Activated T-cell treated with anti-CD3 and anti-CD28 coated beads, Interleukin-2, amount 50 U/mL, for 48 hours (primary cell): ENCODE measurements around the gene TRIM72.
"Not testable (repeated sequence)": the region's sequence is repeated elsewhere in the genome, so short reads cannot be mapped to it uniquely, and the experiment has no call there.

Experiments used
- DNase-seq, 2 experiments: peaks; one replicate each; pipeline ENCODE4 v3.0.0-alpha.2; 2020

The TRIM72 gene

DNA sequence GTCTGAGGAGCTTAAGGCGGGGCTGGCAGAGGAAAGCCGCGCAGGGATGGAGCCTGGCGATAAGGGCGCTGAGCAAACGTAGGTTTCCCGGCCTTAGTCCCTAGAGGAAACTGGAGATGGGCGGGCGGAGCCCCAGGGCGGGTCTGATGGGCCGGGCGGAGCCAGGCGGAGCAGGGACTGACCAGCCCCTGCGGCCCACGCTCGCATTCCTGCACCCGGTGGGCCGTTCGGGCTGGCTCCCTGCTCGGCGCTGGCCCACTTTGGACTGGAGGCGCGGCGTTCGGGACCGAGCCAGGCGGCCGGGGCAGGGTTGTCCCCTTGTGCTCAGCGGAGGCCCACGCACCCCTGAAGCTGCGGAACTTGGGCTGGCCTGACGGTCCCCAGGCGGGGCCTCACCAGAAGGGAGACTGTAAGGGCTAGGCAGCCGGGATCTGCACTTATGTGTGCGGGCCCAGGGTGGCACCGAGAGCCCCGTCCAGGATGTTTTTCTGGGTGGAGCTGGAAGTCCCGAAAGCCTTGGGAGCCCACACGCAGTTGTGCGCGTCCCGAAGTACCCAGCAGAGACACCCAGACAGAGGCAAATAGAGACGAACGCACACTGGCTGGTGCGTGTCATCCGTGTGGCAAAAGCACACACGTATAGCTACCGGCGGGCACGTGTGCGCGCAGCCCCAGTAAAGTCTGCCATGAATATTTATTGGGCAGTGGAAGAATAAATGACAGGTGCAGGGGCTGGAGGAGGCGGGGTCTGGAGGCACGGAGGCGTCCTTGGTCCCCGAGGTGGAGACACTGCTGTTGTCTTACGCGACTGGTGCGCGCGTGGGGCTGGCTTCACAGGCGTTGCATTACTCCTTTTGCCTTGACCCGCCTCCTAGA is 1.6 kb downstream of the TRIM72 start:
- peak in 1 of 2 experiments; percentile 37 for DNase-seq

DNA sequence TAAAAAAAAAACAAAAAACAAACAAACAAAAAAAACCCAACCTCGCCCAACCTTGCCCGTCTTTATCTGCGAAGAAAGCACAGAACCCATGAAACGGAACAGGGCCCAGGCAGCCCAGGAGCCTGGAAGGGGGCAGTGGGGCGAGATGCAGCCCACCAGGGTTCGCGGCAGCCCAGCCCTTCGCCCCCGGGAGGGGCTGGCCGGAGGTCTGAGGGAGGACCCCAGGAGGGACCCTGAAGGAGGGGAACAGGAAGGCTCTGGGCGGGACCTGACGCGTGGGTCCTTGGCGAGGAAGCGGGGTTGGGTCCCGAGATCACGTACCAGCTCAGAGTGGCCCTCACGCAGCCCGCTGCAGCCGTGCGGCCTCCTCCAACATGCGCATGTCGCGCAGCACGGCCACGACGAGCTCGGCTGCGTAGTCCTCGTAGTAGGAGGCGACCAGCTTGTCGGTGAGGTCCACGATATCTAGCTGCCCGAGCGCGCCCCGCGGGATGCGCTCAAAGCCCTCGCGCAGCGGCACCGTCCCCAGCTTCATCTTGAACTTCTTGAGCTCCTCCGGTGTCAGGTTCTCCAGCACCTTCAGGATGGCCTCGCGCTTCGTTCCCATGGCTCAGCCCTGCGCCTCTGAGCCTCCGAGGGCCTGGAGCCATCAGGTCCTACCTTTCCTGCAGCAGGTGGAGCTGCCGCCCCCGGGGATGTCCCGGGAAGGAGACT is 2.7 kb downstream of the TRIM72 start, which contains the start of gene PYDC1:
TSS of gene PYDC1 (minus strand) at position 714 of the 714 bp plus-strand sequence. CDS start at position 607, 107 bp downstream.
- peak; percentile 32 to 50 for DNase-seq

DNA sequence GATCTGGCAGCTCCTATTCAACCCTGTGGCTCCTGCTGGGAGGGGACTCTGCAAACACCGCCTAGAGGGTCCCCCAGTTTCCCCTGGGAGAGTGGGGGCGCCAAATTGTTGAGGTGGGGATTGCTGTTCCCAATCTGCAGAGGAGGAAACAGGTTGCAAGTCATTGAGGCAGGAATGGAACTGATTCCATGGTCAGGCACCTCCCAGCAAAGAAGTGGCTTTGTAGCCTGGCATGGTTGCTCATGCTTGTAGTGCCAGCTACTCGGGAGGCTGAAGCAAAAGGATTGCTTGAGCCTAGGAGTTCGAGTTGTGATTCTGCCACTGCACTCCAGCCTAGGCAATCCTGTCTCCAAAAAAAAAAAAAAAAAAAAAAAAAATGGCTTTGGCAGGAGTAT is 3.2 kb downstream of the TRIM72 start:
- no peak for DNase-seq

DNA sequence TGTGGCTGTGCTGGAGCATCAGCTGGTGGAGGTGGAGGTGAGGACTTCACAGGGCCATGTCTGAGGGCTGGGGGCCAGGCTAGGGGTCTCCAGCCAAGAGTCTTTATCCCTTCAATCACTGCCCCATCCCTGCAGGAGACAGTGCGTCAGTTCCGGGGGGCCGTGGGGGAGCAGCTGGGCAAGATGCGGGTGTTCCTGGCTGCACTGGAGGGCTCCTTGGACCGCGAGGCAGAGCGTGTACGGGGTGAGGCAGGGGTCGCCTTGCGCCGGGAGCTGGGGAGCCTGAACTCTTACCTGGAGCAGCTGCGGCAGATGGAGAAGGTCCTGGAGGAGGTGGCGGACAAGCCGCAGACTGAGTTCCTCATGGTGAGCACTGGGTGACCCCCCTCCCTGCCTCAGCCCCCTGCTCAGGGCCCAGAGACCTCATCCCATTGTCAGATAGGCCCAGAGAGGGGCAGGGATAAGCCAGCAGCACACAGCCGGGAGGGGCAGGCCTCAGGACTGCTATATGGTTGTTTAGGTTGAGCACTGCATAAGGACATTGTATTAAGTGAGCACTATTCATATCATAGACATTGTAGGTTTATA is 5.3 kb downstream of the TRIM72 start:
- DNase-seq: no peak

DNA sequence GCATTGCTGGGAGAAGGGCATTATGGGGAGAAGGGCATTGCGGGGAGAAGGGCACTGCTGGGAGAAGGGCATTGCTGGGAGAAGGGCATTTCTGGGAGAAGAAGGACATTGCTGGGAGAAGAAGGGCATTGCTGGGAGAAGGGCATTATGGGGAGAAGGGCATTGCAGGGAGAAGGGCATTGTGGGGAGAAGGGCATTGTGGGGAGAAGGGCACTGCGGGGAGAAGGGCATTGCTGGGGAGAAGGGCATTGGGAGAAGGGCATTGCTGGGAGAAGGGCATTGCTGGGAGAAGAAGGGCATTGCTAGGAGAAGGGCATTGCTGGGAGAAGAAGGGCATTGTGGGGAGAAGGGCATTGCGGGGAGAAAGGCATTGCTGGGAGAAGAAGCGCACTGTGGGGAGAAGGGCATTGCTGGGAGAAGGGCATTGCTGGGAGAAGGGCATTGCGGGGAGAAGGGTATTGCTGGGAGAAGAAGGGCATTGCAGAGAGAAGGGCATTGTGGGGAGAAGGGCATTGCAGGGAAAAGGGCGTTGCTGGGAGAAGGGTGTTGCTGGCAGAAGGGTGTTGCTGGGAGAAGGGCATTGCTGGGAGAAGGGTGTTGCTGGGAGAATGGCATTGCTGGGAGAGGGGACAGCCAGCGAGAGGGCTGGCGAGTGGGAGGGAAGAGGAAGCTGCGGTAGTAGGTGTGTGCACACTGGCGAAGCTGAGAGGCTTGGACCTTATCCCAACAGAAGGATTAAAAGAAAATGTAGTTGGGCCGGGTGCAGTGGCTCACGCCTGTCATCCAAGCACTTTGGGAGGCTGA is 7.6 kb downstream of the TRIM72 start:
- DNase-seq: no peak

GRCh38 chr16:31223044-31223443 is 9.1 kb downstream of the TRIM72 start:
- no peak for DNase-seq

- DNase-seq: no peak
These were observed 10.4 kb downstream of the TRIM72 start for GRCh38 chr16:31224092-31224955.

GRCh38 chr16:31225193-31225592 is 11.3 kb downstream of the TRIM72 start:
- DNase-seq: no peak

- DNase-seq: no peak
These were observed 14.3 kb downstream of the TRIM72 start for GRCh38 chr16:31228206-31228605.

GRCh38 chr16:31229501-31229900 is 15.6 kb downstream of the TRIM72 start:
- DNase-seq: no peak

DNA sequence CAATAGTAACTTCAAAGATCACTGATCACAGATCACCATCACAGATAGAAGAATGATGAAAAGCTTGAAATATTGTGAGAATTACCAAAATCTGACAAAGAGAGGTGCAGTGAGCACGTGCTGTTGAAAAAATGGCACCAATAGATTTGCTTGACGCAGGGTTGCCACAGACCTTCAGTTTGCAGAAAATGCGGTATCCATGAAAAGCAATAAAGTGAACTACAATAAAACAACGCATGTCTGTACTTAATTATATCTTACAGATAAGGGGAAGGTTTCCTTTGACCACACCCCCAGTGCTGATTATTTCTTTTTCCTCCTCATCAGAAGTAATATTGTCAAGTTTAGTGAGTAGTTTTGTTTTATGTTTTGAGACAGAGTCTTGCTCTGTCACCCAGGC is 24.1 kb downstream of the TRIM72 start:
- DNase-seq: no peak

GRCh38 chr16:31242206-31242605 is 28.3 kb downstream of the TRIM72 start:
- no peak for DNase-seq

DNA sequence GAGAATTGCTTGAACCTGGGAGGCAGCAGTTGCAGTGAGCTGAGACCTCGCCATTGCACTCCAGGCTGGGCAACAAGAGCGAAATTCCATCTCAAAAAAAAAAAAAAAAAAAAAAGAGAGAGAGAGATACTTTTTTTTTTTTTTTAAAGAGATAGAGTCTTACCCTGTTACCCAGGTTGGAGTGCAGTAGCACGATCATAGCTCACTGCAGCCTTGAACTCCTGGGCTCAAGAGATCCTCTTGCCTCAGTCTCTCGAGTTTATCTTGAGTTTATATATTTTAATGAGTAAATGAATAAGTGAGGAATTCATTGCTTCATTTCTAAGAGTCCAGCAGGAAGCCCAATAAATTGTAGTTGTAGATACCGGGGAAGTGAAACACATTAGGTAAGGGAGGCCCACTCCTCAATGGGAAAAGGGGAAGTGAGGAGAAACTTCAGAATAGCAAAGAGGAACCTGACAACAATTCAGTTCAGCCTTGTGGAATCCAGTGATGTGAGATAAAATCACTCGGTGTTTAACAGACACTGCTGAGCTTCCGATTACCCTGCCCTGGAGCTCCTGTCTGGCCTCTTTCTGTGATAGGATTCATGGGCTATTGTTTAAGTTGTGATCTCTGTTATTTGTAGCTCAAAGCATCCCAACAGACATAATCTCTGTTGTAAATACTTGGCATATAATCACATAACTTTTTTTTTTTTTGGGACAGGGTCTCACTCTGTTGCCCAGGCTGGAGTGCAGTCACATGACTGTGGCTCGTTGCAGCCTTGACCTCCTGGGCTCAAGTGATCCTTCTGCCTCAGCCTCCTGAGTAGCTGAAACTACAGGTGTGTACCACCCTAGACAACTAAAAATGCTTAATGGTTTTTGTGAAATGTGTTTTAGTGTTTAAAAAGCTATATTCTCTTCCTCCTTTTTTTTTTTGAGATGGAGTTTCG is 30.1 kb downstream of the TRIM72 start:
- DNase-seq: no peak

DNA sequence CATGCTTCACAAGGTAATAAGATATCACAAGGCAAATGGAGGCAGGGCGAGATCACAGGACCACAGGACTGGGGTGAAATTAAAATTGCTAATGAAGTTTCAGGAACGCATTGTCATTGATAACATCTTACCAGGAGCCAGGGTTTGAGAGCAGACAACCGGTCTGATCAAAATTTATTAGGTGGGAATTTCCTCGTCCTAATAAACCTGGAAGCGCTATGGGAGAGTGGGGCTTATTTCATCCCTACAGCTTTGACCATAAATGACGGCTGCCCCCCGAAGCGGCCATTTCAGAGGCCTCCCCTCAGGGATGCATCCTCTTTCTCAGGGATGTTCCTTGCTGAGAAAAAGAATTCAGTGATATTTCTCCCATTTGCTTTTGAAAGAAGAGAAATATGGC is 31.7 kb downstream of the TRIM72 start:
- DNase-seq: not testable (repeated sequence)

- DNase-seq: no peak
These were observed 32.4 kb downstream of the TRIM72 start for GRCh38 chr16:31246296-31246695.

DNA sequence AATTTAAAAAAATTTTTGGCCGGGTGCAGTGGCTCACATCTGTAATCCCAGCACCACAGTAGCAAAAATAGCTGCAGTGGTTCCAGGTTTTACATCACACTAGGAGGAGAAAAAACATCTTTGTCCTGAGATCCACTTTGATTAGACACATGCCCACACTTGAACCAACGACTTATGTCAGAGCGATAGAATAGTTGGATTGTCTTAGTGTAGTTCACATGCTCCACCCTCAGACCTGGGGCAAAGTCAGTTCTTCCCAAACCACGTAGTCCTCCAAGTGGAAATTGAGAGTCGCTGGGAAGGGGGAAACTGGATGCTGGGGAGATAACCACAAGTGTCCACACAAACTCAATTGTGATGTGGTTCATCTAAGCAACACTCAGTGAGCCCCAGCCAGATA is 34.4 kb downstream of the TRIM72 start:
- DNase-seq: no peak

- no peak for DNase-seq
These were observed 37.0 kb downstream of the TRIM72 start for GRCh38 chr16:31250782-31251384.

GRCh38 chr16:31251435-31251834 is 37.5 kb downstream of the TRIM72 start:
- no peak for DNase-seq

- DNase-seq: peak; percentile 60 to 65
These were observed 39.7 kb downstream of the TRIM72 start for GRCh38 chr16:31253642-31254045.

DNA sequence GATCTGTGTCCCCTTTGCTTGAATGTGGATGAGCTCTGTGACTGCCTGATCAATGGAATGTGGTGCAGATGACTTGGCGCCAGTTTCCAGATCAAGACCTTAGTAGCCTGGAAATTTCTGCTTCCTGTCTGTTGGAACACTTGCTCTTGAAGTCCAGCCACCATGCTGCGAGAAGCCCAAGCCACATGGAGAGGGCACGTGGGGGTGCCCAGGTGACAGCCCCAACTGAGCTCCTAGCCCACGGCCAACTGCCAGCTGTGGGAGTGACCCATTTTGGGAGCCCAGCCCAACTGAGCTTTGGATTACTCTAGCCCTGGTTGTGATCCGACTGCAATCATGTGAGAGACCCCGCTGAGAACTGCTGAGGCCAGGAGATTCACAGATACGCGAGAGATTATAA is 42.5 kb downstream of the TRIM72 start:
- DNase-seq: no peak
